ENCODE measurements around the gene LYPLAL1. TPM values are rescaled to one million over a fixed set of nuclear protein-coding genes. Genes with fewer than 3 reads are reported as not detected.

Gene LYPLAL1
- total and polyA plus RNA-seq, 2 experiments from 2014 or later: 28.3 to 31.9 TPM

DNA sequence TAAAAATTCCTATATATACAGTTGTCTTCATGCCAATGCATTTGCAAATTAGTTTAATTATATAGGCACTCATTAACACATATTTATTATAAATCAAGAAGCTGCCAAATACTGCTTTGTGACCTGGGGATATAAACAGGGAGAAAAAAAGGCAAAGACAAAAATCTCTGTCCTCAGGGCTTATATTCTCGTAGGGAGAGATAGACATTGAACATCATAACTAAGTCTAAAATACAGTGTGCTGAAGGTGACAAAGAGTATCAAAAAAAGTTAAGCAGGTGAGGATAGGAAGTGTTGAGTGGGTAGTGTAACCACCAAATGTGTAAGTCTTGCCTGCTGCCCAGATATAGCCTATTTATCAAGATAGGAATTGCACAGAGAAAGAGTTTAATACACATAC is 40.7 kb upstream of the LYPLAL1 start:
- DNase-seq (ENCODE audit: low spot score): no peak
- WGBS (ENCODE audit: low lambda C conversion rate, missing lambda C conversion rate): 92% methylated on average over 1 of the region's 1 CpG
- no peak for TF ChIP-seq EZH2phosphoT487 (IDR thresholded peaks at IDR 0.05; ENCODE audit: low read depth, severe bottlenecking, unreplicated experiment)
- TF ChIP-seq, protein P1, sequence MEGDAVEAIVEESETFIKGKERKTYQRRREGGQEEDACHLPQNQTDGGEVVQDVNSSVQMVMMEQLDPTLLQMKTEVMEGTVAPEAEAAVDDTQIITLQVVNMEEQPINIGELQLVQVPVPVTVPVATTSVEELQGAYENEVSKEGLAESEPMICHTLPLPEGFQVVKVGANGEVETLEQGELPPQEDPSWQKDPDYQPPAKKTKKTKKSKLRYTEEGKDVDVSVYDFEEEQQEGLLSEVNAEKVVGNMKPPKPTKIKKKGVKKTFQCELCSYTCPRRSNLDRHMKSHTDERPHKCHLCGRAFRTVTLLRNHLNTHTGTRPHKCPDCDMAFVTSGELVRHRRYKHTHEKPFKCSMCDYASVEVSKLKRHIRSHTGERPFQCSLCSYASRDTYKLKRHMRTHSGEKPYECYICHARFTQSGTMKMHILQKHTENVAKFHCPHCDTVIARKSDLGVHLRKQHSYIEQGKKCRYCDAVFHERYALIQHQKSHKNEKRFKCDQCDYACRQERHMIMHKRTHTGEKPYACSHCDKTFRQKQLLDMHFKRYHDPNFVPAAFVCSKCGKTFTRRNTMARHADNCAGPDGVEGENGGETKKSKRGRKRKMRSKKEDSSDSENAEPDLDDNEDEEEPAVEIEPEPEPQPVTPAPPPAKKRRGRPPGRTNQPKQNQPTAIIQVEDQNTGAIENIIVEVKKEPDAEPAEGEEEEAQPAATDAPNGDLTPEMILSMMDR (IDR thresholded peaks at IDR 0.05; ENCODE audit: poor library complexity): no peak
- no peak for TF ChIP-seq EZH2 (IDR thresholded peaks at IDR 0.05; ENCODE audit: borderline replicate concordance)

DNA sequence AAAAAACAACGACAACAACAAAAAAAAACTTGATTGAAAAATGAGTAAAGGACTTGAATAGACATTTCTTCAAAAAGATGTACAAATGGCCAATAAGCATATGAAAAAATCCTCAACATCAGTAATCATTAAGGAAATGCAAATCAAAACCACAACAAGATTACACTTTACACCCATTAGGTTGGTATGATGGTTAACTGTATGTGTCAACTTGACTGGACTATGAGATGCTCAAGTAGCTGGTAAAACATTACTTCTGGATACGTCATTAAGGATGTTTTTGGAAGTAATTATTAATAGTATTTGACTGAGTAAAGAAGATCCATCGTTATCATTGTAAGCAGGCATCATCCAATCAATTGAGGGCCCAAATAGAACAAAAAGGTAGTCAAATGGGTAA is 34.9 kb upstream of the LYPLAL1 start:
- WGBS (ENCODE audit: low lambda C conversion rate, missing lambda C conversion rate): 93% methylated on average over 3 of the region's 3 CpGs
- Histone ChIP-seq H3K4me2 (no peak overlapping the region), H3K9me3 (ENCODE audit: low read depth) (peaks cover 5% of the 10 kb centered on the region), H3K9me2 (replicated peaks; ENCODE audit: insufficient read depth) (no peaks in the 10 kb centered on the region), H4K20me1 (ENCODE audit: insufficient read depth, poor library complexity, severe bottlenecking) (no peaks in the 10 kb centered on the region), H3K36me3 (replicated peaks; ENCODE audit: insufficient read depth, low read depth) (no peaks in the 10 kb centered on the region), H3K79me2 (no peaks in the 10 kb centered on the region), H2AFZ (no peak overlapping the region), H3K27me3 (no peaks in the 10 kb centered on the region), H3K27ac (no peak overlapping the region), H3K4me3 (no peak overlapping the region), H3K4me1 (ENCODE audit: insufficient read depth) (no peaks in the 10 kb centered on the region)
- TF ChIP-seq EZH2phosphoT487 (IDR thresholded peaks at IDR 0.05; ENCODE audit: low read depth, severe bottlenecking, unreplicated experiment): no peak
- no peak for TF ChIP-seq EZH2 (IDR thresholded peaks at IDR 0.05; ENCODE audit: borderline replicate concordance)
- TF ChIP-seq, protein P1 (IDR thresholded peaks at IDR 0.05; ENCODE audit: poor library complexity): no peak
- no peak for DNase-seq (ENCODE audit: low spot score)

More for the DNA sequence above, 40.7 kb upstream of the LYPLAL1 start:
- no peak overlapping the region for H3K4me2 ChIP-seq
- H3K4me3 ChIP-seq: no peak overlapping the region
- H3K27me3 ChIP-seq: no peaks in the 10 kb centered on the region
- no peak overlapping the region for H3K27ac ChIP-seq
- H3K79me2 ChIP-seq: no peaks in the 10 kb centered on the region
- no peaks in the 10 kb centered on the region for H3K4me1 ChIP-seq (ENCODE audit: insufficient read depth)
- no peaks in the 10 kb centered on the region for H4K20me1 ChIP-seq (ENCODE audit: insufficient read depth, poor library complexity, severe bottlenecking)
- H3K9me3 ChIP-seq (ENCODE audit: low read depth): peaks cover 3% of the 10 kb centered on the region
- no peaks in the 10 kb centered on the region for H3K9me2 ChIP-seq (replicated peaks; ENCODE audit: insufficient read depth)
- no peak overlapping the region for H2AFZ ChIP-seq
- H3K36me3 ChIP-seq (replicated peaks; ENCODE audit: insufficient read depth, low read depth): no peaks in the 10 kb centered on the region

DNA sequence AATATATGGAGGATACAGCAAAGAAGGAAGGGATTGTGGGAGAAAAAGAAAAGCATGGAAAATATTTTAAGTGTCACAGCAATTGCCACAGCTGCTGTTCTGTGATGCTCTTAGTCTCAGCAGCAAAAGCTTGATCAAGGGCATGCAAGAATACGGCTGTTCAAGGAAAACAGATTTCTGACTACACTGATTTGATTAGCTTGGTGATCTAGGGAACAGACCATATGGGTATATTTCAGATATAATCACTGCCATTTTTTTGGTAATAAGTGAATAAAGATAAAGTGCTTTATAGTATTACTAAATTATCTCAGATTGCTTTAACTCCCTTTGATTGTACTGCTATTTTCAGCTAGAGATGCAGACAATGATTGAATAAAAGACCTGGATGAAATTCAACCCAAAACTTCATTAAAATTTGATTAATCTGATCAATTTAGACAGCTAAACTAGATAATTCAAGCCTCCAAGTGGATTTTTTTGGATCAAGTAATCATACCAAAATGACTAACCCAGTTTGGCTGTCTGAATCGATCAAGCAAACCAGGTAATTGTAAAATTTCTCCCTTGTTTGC is 33.3 kb upstream of the LYPLAL1 start:
- Histone ChIP-seq H2AFZ (no peak overlapping the region), H3K27me3 (no peaks in the 10 kb centered on the region), H3K9me2 (replicated peaks; ENCODE audit: insufficient read depth) (no peaks in the 10 kb centered on the region), H3K27ac (no peak overlapping the region), H3K9me3 (ENCODE audit: low read depth) (peaks cover 5% of the 10 kb centered on the region), H3K4me2 (no peak overlapping the region), H3K36me3 (replicated peaks; ENCODE audit: insufficient read depth, low read depth) (no peaks in the 10 kb centered on the region), H3K79me2 (no peaks in the 10 kb centered on the region), H3K4me3 (no peak overlapping the region), H4K20me1 (ENCODE audit: insufficient read depth, poor library complexity, severe bottlenecking) (no peaks in the 10 kb centered on the region), H3K4me1 (ENCODE audit: insufficient read depth) (no peaks in the 10 kb centered on the region)
- TF ChIP-seq, protein P1 (IDR thresholded peaks at IDR 0.05; ENCODE audit: poor library complexity): no peak
- TF ChIP-seq EZH2 (IDR thresholded peaks at IDR 0.05; ENCODE audit: borderline replicate concordance) (no peak), EZH2phosphoT487 (IDR thresholded peaks at IDR 0.05; ENCODE audit: low read depth, severe bottlenecking, unreplicated experiment) (no peak)
- no peak for DNase-seq (ENCODE audit: low spot score)
- 45% methylated on average over 2 of the region's 2 CpGs for WGBS (ENCODE audit: low lambda C conversion rate, missing lambda C conversion rate)
